Endothelial cell of umbilical vein (primary cell): Measurements from ENCODE around the gene NUTF2. TPM values are rescaled to one million over a fixed set of nuclear protein-coding genes. Genes with fewer than 3 reads are reported as not detected.

ENCODE experiments used
- BruUV-seq: library from RNA; stranded (reverse); fragments of 400-500 nt; replicated peaks from 2 replicates; lab custom pipeline; 2021; lab: Mats Ljungman, UMichigan
- CTCF ChIA-PET: fragments of 300-600, 350-600 bp; sonication (Branson Sonifier 250); formaldehyde crosslinking; loops from one replicate; lab custom pipeline; 2021; ENCODE audit warnings: antibody characterized with exemption, inconsistent platforms; lab: Charles Lee
- POLR2A ChIA-PET: fragments of 300-600, 350-600 bp; sonication (Branson Sonifier 250); formaldehyde crosslinking; loops from one replicate; lab custom pipeline; 2021; ENCODE audit warnings: antibody characterized with exemption, inconsistent platforms; lab: Charles Lee
- DNase-seq: peaks from one replicate; pipeline ENCODE4 v3.0.0-alpha.2; 2011; ENCODE audit warnings: low read depth, low spot score
- FAIRE-seq: peaks from 2 replicates; lab custom pipeline; 2011; peaks lifted over from hg19 to GRCh38; lab: Jason Lieb, UNC
- H2AFZ ChIP-seq: 2 replicates; pipeline ENCODE4 v1.6.0; 2012; ENCODE audit warnings: low read depth, low read length, control low read depth, inconsistent platforms
- H3K27ac ChIP-seq: 2 replicates; pipeline ENCODE4 v1.5.1; 2011; ENCODE audit warnings: low read depth, mild to moderate bottlenecking, control low read depth, low read length, moderate library complexity; ENCODE audit not compliant: insufficient read depth
- H3K27me3 ChIP-seq, 2 experiments: 2 replicates each; pipeline versions ENCODE4 v1.6.0 to v1.6.1; 2011; ENCODE audit warnings: low read length in 2 of 2, mixed read lengths in 1 of 2; ENCODE audit not compliant: control insufficient read depth in 2 of 2, insufficient read depth in 2 of 2
- H3K36me3 ChIP-seq, 2 experiments: 2 replicates in 1 of 2; 3 replicates in 1 of 2; pipeline ENCODE4 v1.5.1; 2011; ENCODE audit warnings: low read length in 2 of 2, mild to moderate bottlenecking in 1 of 2, moderate library complexity in 1 of 2; ENCODE audit not compliant: control insufficient read depth in 2 of 2, insufficient read depth in 2 of 2; ENCODE audit errors: extremely low read depth in 1 of 2
- H3K4me1 ChIP-seq: 3 replicates; pipeline ENCODE4 v1.5.1; 2011; ENCODE audit warnings: mild to moderate bottlenecking, low read length; ENCODE audit not compliant: control insufficient read depth, insufficient read depth; ENCODE audit errors: extremely low read depth
- H3K4me2 ChIP-seq: 2 replicates; pipeline ENCODE4 v1.6.1; 2011; ENCODE audit warnings: low read length, control low read depth, mixed read lengths; ENCODE audit not compliant: insufficient read depth
- H3K4me3 ChIP-seq, 3 experiments: fragments of 200-600 bp in 1 of 3; sonication (generic), shearing (Covaris generic) in 1 of 3; replicated peaks in 1 of 3; 2 replicates each; pipeline ENCODE4 v1.5.1; 2011 to 2016; ENCODE audit warnings: control low read depth in 3 of 3, low read length in 3 of 3, mild to moderate bottlenecking in 2 of 3, inconsistent platforms in 1 of 3, low read depth in 1 of 3, moderate library complexity in 1 of 3; ENCODE audit not compliant: insufficient read depth in 1 of 3
- H3K79me2 ChIP-seq: 2 replicates; pipeline ENCODE4 v1.6.0; 2012; ENCODE audit warnings: low read length, inconsistent platforms; ENCODE audit not compliant: control insufficient read depth, insufficient read depth
- H3K9ac ChIP-seq: replicated peaks from 2 replicates; pipeline ENCODE3; 2011; ENCODE audit warnings: low read length, control low read depth; ENCODE audit not compliant: insufficient read depth; ENCODE audit errors: extremely low read depth
- H3K9me1 ChIP-seq: replicated peaks from 3 replicates; pipeline ENCODE4 v1.6.0; 2011; ENCODE audit warnings: mild to moderate bottlenecking, low read length; ENCODE audit not compliant: control insufficient read depth, insufficient read depth; ENCODE audit errors: extremely low read depth
- H3K9me3 ChIP-seq: replicated peaks from 2 replicates; pipeline ENCODE4 v1.5.1; 2012; ENCODE audit warnings: low read length, inconsistent platforms; ENCODE audit not compliant: control insufficient read depth, insufficient read depth
- H4K20me1 ChIP-seq: replicated peaks from 2 replicates; pipeline ENCODE3; 2011; ENCODE audit warnings: mild to moderate bottlenecking, low read length; ENCODE audit not compliant: control insufficient read depth, insufficient read depth; ENCODE audit errors: extremely low read depth
- EZH2 ChIP-seq: IDR thresholded peaks from 2 replicates; pipeline ENCODE4 v1.6.1; 2012; ENCODE audit warnings: borderline replicate concordance, low read depth, mild to moderate bottlenecking, moderate library complexity, low read length, inconsistent platforms; ENCODE audit not compliant: severe bottlenecking
- FOS ChIP-seq: IDR thresholded peaks from 2 replicates; pipeline ENCODE4 v1.6.1; 2011; ENCODE audit warnings: mild to moderate bottlenecking, low read length, moderate library complexity, borderline replicate concordance; ENCODE audit not compliant: insufficient read depth
- GATA2 ChIP-seq: IDR thresholded peaks from 2 replicates; pipeline ENCODE4 v1.7.0; 2011; ENCODE audit warnings: low read depth, mild to moderate bottlenecking, moderate library complexity, mixed read lengths, low read length; ENCODE audit not compliant: insufficient read length, insufficient read depth
- JUN ChIP-seq: IDR thresholded peaks from 2 replicates; pipeline ENCODE4 v1.6.1; 2011; ENCODE audit warnings: borderline replicate concordance, low read depth; ENCODE audit not compliant: insufficient read length, insufficient read depth
- MAX ChIP-seq: IDR thresholded peaks from 2 replicates; pipeline ENCODE4 v1.6.1; 2011; ENCODE audit not compliant: insufficient read depth, insufficient read length
- MYC ChIP-seq: IDR thresholded peaks from one replicate; pipeline ENCODE4 v1.6.1; 2011; ENCODE audit warnings: mild to moderate bottlenecking, low read depth, low read length
- POLR2A ChIP-seq: IDR thresholded peaks from 2 replicates; pipeline ENCODE4 v1.6.1; 2012; ENCODE audit warnings: low read depth, mild to moderate bottlenecking, control low read depth, low read length
- POLR2AphosphoS5 ChIP-seq: IDR thresholded peaks from 2 replicates; pipeline ENCODE4 v1.6.1; 2012; ENCODE audit warnings: low read depth, mild to moderate bottlenecking, control low read depth, low read length, moderate library complexity; ENCODE audit not compliant: insufficient read depth
- dilution Hi-C: fragments of 300-500 bp; cut with MboI; formaldehyde crosslinking; loops from one replicate; pipeline ENCODE4 v1.15.0; 2019; ENCODE audit warnings: low sequenced_read_pairs; ENCODE audit not compliant: extremely low pct_ligation_motif_present
- intact Hi-C: fragments of 100-400 bp; cut with micrococcal nuclease; formaldehyde crosslinking; loops from one replicate; pipeline ENCODE4 v1.10.0; 2022
- polyA plus RNA-seq, 4 experiments: library from polyadenylated mRNA; depleted of rRNA in 3 of 4; stranded (reverse) in 3 of 4; unstranded in 1 of 4; fragments of >200 nt; gene quantifications; 2 replicates each; pipeline versions ENCODE4 v1.2.1 to v1.2.3, GENCODE V29; 2011 to 2012; ENCODE audit warnings: missing spikeins in 1 of 4
- total RNA-seq: library from RNA; stranded (reverse); gene quantifications from 2 replicates; pipeline ENCODE4 v1.2.3, GENCODE V29; 2021
- TF ChIP-seq, protein P1 (sequence below), 2 donors: IDR thresholded peaks; 1 replicate in 1 of 2; 2 replicates in 1 of 2; pipeline ENCODE4 v1.5.1; 2011; ENCODE audit warnings: low read length in 2 of 2, mild to moderate bottlenecking in 2 of 2, moderate library complexity in 2 of 2, control low read depth in 1 of 2, inconsistent platforms in 1 of 2, low read depth in 1 of 2; ENCODE audit not compliant: insufficient read depth in 1 of 2; ENCODE audit errors: extremely low read depth in 1 of 2

NUTF2 gene
- total and polyA plus RNA-seq, 2 donors (not counting 3 experiments of a cell fraction or from before 2014, with no cell fraction given), result 208 to 273 TPM

DNA sequence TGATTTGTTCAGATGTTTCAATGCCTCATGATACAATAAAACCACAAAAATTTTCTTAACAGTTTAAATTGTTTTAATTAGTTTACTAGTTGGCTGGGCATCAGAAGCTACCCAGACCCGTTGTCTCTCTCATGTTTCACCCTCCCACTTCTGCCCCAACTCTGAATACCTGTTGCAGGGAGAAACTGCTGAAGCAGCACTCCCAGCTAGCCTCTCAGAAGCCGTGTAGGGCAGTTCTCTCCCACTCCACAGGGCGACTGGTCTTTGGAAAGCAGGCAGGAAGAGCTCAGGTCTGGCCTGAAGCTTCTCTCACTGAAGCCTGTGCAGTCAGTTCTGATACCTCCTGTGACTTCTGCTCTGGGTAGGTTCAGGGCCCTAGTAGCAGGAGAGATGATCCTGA, 24.5 kb downstream of the NUTF2 start:
- H3K4me3 ChIP-seq, result no peak overlapping the region
- H3K9me1 ChIP-seq, result no peaks in the 10 kb centered on the region
- H3K27ac ChIP-seq, result no peak overlapping the region
- no peaks in the 10 kb centered on the region for H3K27me3 ChIP-seq
- no peak for FAIRE-seq
- POLR2A ChIA-PET, result no interaction called here
- no peak overlapping the region for H3K4me2 ChIP-seq
- intact Hi-C loops (no loop called here), dilution Hi-C loops (no loop called here)
- H3K9ac ChIP-seq, result no peak overlapping the region
- H2AFZ ChIP-seq, result no peak overlapping the region
- H4K20me1 ChIP-seq, result no peaks in the 10 kb centered on the region
- CTCF ChIA-PET, result interaction anchor here (0.6 to 1.8 kb wide), 9 partner anchors 8 to 203 kb away, joined by 3 to 16 read pairs (median 3); partner anchors contain the start of gene NRN1L
- no peaks in the 10 kb centered on the region for H3K9me3 ChIP-seq
- no TSS peak for BruUV-seq
- TF ChIP-seq JUN, result no peak
- TF ChIP-seq, protein P1, sequence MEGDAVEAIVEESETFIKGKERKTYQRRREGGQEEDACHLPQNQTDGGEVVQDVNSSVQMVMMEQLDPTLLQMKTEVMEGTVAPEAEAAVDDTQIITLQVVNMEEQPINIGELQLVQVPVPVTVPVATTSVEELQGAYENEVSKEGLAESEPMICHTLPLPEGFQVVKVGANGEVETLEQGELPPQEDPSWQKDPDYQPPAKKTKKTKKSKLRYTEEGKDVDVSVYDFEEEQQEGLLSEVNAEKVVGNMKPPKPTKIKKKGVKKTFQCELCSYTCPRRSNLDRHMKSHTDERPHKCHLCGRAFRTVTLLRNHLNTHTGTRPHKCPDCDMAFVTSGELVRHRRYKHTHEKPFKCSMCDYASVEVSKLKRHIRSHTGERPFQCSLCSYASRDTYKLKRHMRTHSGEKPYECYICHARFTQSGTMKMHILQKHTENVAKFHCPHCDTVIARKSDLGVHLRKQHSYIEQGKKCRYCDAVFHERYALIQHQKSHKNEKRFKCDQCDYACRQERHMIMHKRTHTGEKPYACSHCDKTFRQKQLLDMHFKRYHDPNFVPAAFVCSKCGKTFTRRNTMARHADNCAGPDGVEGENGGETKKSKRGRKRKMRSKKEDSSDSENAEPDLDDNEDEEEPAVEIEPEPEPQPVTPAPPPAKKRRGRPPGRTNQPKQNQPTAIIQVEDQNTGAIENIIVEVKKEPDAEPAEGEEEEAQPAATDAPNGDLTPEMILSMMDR (IDR thresholded peaks at IDR 0.05; ENCODE audit: extremely low read depth in 1 of 2, insufficient read depth in 1 of 2, low read depth in 1 of 2, low read length in 2 of 2), result no peak
- TF ChIP-seq EZH2, result no peak
- no peak for TF ChIP-seq POLR2A
- TF ChIP-seq POLR2AphosphoS5, result no peak
- no peak for TF ChIP-seq MAX
- no peak for TF ChIP-seq GATA2
- no peak for TF ChIP-seq FOS
- TF ChIP-seq MYC, result no peak
- peaks cover 16 to 27% of the 10 kb centered on the region in 2 experiments for H3K36me3 ChIP-seq
- H3K79me2 ChIP-seq, result peaks cover 35% of the 10 kb centered on the region
- DNase-seq, result no peak
- peaks cover 15% of the 10 kb centered on the region for H3K4me1 ChIP-seq
